GM21360 (cell line): ENCODE measurements around the gene PTPRN.

Experiments used
- ATAC-seq: cut with Tn5 transposase; IDR thresholded peaks from one replicate; pipeline ENCODE4 v1.9.1; 2021; ENCODE audit warnings: mild to moderate bottlenecking, moderate library complexity; ENCODE audit not compliant: unreplicated experiment

The PTPRN gene

GRCh38 chr2:219308142-219309101 lies 779 bp downstream of the PTPRN start:
- ATAC-seq = no peak

DNA sequence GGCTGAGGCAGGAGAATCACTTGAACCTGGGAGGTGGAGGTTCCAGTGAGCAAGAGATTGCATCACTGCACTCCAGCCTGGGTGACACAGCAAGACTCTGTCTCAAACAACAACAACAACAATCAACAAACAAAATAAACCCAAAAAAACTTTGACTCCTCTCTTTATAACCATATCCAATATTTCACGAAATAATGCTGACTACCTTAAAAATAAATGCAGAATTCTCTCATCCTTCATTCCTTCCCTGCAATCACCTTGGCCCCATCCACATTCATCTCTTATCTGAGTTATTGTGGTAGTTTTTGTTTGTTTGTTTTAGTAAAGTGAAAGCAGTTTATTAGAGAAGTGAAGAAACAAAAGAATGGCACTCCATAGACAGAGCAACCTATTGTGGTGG lies 3.2 kb downstream of the PTPRN start:
- no peak for ATAC-seq

- no peak for ATAC-seq
Measured at GRCh38 chr2:219304223-219304622, 5.0 kb downstream of the PTPRN start.

DNA sequence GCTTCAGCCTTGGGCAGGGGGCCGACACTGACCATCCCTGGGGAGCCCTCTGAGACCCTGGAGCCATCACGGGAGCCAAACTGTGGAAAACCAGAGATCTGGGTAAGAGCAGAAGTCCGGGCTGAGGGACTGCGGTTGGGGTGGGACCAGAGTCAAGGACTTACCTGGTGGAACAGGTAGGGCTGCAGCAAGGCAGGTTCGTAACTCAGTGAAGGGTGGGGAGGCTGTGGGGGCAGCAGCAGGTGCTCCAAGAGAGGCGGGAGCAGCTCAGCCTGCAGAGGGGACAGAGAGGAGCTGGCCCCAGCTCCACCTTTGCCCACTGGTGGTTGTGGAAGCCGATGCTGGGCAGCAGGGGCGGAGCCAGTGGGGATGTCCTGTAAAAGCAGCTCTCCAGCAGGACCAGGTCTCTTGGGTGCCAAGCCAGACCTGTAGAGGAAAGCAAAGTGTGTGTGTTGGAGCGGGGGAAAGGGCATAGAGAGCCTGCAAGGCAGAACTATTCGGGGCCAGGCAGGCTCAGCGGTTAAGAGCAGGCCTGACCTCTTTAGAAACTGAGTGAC lies 6.7 kb downstream of the PTPRN start:
- no peak for ATAC-seq

- ATAC-seq = no peak
Measured at GRCh38 chr2:219300022-219300421, 9.2 kb downstream of the PTPRN start.

DNA sequence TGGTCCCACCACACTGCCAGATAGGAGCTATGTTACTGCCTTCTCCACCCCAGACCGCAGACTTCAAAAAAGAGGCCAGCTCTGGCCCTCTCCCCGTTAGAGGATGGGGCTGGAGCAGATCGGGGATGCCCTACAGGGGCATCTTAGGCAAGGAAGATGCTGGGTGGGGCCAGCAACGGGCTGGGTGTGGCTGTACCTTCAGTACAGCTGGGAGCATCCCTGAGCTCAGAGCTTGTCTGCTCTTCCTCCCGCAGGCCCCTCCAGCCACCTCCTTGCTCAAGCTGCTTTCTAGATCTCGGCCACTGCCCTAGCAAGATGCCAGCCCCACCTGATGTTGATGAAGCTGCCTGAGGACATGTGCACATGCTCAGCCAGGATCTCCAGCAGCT lies 9.8 kb downstream of the PTPRN start:
- no peak for ATAC-seq

GRCh38 chr2:219298759-219299371 lies 10.3 kb downstream of the PTPRN start:
- peak; percentile 61 for ATAC-seq

- no peak for ATAC-seq
Measured at GRCh38 chr2:219297766-219298456, 11.3 kb downstream of the PTPRN start.

GRCh38 chr2:219296631-219297391 lies 12.4 kb downstream of the PTPRN start:
- no peak for ATAC-seq

DNA sequence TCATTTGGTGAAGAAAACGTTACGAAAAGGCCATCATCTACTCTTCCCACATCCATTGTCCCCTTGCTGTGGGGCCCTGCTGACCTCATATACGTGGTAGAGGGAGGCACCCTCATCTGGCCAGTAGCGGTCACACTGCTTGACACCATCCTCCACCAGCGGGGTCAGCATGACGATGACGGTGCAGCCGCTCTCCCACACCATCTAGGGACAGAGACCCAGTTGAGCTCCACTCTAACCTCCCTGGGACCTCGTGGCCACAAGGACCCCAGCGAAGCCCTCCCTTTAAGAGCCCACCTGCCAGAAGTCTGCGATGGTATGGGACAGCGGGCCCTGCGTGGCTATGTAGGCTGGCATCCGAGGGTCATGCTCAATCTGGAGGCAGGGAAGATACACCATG lies 13.1 kb downstream of the PTPRN start:
- ATAC-seq = no peak

DNA sequence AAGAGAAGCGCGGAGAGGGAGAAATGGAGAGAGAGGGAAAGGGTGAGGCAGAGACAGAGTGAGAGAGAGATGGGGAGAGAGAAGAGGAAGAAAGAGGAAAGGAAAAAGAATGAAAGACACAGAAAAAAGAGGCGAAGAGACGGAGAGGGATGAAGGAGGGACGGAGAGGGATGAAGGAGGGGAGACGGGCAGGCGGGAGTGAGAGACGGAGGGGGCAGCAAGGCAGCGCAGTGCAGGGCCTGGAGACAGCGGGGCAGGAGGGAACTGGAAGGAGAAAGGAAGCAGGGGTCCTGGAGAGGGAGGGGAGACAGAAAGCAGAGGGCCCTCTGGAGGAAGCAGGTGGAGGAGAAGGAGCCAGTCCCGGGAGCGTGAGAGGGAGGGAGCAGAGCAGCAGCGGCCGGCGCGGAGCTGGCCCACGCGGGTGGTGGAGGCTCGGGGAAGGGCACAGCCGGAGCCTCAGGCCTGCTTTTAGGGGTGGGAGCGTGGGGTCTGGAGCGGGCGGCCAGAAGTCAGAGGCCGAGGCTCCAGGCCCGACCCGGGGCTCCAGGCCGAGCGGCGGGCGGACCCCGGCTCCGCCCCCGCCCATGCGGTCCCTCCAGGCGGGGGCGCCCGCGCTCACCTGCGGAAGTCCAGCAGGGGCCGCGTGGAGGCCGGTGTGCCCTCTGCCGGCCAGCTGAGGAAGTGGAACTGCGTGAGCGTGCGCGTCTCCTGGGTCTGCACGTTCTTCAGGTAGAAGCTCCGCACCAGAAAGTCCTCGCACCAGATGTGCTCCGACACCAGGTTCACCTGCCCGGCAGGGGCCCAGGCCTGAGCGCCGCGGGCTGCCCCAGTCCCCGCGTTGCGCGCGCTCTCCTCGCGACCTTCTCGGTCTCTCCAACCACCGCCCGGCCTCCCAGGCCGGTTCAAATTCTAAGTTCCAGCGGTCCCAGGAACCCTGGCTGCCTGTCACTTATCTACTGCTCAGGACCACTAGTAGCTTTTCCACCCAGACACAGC lies 14.5 kb downstream of the PTPRN start:
- ATAC-seq = peak; percentile 85

DNA sequence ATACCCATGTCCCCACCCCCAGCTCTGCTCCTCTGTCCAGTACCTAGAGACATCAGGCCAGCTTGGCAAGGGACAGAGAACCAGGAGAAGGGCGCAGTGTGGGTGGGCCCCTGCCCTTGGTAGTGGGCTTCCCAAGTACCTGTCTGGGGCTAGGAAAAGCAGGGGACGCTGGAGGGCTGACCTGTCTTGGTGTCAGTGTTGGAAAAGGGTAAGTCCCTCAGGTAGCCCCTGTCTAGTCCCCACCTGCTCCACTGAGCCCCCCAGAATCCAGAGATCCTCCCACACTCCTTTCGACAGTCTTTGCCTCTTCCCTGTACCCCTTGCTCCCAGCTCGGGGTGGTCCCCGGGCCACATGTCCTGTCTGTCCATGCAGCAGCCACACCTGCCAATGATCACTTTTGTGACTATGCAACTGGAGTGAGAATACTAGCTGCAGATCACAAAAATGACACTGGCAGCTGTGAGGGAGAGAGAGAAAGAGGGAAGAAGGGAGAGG lies 15.4 kb downstream of the PTPRN start:
- ATAC-seq = no peak

- no peak for ATAC-seq
Measured at GRCh38 chr2:219292616-219293015, 16.6 kb downstream of the PTPRN start.

GRCh38 chr2:219291910-219292490 lies 17.2 kb downstream of the PTPRN start:
- no peak for ATAC-seq

GRCh38 chr2:219291394-219291793 lies 17.8 kb downstream of the PTPRN start:
- no peak for ATAC-seq

- ATAC-seq = no peak
Measured at GRCh38 chr2:219290381-219291171, 18.6 kb downstream of the PTPRN start.

- ATAC-seq = no peak
Measured at GRCh38 chr2:219289537-219290361, 19.5 kb downstream of the PTPRN start.
